ENCODE results near the gene GUCY2D.

Gene GUCY2D

DNA sequence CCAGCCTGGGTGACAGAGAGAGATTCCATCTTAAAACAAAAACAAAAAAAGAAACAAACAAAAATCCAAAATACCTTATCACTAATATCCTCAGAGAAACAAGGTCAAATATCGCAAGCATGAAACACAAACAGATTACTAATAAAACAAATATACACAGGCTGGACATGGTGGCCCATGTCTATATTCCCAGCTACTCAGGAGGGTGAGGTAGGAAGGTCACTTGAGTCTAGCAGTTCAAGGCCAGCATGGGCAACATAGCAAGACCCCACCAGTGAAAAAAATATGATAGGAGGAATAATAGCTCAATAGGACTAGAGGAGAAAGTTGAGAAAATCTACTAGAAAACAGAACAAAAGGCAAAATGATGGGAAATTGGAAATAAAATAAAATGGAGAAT is 29.5 kb downstream of the GUCY2D start:
- peak overlapping the region; percentile 22 for H3K27ac ChIP-seq
- TF ChIP-seq, protein P1, sequence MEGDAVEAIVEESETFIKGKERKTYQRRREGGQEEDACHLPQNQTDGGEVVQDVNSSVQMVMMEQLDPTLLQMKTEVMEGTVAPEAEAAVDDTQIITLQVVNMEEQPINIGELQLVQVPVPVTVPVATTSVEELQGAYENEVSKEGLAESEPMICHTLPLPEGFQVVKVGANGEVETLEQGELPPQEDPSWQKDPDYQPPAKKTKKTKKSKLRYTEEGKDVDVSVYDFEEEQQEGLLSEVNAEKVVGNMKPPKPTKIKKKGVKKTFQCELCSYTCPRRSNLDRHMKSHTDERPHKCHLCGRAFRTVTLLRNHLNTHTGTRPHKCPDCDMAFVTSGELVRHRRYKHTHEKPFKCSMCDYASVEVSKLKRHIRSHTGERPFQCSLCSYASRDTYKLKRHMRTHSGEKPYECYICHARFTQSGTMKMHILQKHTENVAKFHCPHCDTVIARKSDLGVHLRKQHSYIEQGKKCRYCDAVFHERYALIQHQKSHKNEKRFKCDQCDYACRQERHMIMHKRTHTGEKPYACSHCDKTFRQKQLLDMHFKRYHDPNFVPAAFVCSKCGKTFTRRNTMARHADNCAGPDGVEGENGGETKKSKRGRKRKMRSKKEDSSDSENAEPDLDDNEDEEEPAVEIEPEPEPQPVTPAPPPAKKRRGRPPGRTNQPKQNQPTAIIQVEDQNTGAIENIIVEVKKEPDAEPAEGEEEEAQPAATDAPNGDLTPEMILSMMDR (conservative IDR thresholded peaks at IDR 0.05) = no peak
- TF ChIP-seq ZFX (IDR thresholded peaks at IDR 0.05) = no peak

DNA sequence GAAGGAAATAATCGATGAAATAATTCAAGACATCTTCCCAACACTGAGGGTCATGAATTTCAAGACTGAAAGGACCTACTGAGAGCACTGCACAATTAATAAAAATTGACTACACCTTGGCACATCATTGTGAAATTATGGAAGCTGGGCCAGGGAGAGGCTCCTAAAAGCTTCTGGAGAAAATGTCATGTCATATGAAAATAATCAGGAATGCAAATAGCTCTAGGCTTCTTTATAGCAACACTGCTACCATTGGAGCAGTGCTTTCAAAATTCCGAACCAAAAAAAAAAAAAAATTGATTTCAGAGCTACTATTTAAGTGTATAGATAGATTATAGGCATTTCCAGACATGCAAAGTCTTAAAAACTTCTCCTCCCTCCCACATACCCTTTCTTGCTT is 30.0 kb downstream of the GUCY2D start:
- peak overlapping the region; percentile 78; the same call in 1 of the 2 replicates for H3K27ac ChIP-seq
- TF ChIP-seq, protein P1 (conservative IDR thresholded peaks at IDR 0.05) = no peak
- TF ChIP-seq ZFX (IDR thresholded peaks at IDR 0.05) = no peak

DNA sequence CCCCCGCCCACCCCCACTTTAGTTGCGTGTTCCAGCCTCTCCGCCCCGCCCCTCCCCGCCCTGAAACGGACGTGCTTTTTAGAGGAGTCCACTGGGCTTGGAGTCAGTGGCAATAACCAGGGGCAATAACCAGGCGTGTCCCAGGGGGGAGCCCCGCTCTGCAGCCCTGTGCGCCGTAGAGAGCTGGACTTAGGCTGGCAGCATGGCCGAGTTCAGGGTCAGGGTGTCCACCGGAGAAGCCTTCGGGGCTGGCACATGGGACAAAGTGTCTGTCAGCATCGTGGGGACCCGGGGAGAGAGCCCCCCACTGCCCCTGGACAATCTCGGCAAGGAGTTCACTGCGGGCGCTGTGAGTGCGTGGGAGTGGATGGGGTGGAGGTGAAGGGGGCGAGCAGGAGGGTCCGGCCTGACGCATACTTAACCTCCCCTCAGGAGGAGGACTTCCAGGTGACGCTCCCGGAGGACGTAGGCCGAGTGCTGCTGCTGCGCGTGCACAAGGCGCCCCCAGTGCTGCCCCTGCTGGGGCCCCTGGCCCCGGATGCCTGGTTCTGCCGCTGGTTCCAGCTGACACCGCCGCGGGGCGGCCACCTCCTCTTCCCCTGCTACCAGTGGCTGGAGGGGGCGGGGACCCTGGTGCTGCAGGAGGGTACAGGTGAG is 36.7 kb downstream of the GUCY2D start, which contains the start of gene ALOX15B:
ALOX15B (plus strand) TSS at position 106 of the 657 bp plus-strand sequence; CDS start at position 203, 97 bp downstream.
- H3K27ac ChIP-seq = no peak within 1 kb of the TSS
- TF ChIP-seq, protein P1 (conservative IDR thresholded peaks at IDR 0.05) = no peak
- no peak for TF ChIP-seq ZFX (IDR thresholded peaks at IDR 0.05)

DNA sequence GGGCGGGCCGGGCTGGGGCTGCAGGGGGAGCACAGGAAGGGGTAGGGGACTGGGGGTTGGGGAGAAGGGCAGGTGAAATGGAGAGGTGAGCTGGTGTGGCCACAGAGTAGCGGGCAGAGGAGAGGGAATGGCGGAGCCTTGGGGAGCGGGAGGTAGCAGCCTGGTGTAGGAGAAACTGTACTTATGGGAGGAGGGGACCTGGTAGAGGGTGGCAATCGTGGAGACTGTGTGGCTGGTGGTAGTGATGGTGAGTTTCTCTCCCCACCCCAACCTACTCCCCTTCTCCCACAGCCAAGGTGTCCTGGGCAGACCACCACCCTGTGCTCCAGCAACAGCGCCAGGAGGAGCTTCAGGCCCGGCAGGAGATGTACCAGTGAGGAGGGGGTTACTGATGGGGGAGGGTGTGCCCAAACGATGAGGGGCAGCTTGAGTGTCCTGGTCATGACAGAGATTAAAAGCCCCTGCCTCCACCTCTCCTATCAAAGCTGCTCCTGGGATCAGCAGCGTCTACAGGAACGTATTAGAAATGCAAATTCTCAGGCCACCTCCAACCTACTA is 37.3 kb downstream of the GUCY2D start:
- no peak for TF ChIP-seq ZFX (IDR thresholded peaks at IDR 0.05)
- TF ChIP-seq, protein P1 (conservative IDR thresholded peaks at IDR 0.05) = no peak
- no peak overlapping the region for H3K27ac ChIP-seq

DNA sequence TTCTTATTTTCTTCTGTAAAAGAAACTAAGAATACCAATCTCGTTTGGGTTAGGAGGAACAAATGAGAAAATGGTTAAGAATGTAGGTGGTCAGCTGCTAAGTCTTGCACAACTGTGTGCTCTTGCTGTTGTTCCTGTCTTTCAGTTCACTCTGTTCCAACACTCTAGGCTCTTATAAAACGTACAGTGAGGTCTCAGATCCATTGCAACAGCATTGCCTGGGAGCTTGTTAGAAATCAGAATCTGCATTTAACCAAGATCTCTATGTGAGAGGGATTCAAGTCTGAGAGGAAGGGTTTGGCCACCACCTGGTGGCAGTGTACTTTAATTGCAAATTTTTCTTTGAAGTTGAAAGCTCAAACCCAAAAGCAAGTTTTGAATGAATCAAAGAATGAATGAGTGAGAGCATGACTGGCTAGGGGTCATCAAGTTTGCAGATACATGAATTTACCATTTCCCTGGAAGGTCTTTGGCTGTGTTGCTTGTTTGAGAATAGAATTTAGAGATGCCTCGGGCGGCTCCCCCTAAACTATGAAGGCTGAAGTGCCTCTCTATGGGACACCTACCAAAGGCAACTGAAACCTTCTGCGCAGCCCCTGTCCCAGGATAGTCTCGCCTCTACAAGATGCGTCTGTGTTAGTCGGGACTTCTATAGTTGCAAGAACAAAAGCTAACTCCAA is 39.0 kb downstream of the GUCY2D start:
- H3K27ac ChIP-seq = peak overlapping the region; percentile 6
- no peak for TF ChIP-seq ZFX (IDR thresholded peaks at IDR 0.05)
- TF ChIP-seq, protein P1 (conservative IDR thresholded peaks at IDR 0.05) = peak; percentile 87

DNA sequence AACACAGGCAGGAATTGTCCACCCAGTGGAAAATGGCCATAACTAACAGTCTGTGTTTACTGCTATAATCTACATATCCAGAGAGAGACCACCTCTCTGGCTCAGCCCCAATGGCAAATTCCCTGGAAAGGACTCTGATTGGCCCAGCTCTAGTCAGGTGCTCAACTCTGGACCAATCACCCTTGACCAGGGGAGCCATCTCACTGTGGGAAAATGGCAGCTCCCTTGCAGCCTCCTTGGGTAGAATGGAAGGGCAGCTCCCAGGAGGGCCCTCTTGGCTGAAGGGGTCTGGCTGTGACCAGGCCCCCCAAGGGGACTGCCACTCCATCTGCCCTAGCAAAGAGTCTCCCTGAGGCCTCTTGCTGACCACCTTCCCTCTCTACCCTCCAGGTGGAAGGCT is 39.6 kb downstream of the GUCY2D start:
- 0 out of 2 replicates have a peak overlapping the region, but pooled peaks have one; percentile 1 for H3K27ac ChIP-seq

More for the DNA sequence above, 39.6 kb downstream of the GUCY2D start:
- TF ChIP-seq ZFX (IDR thresholded peaks at IDR 0.05) = no peak
- TF ChIP-seq, protein P1 (conservative IDR thresholded peaks at IDR 0.05) = no peak
